Measurements from ENCODE around the gene TMTC2. TPM values are rescaled to one million over a fixed set of nuclear protein-coding genes. Genes with fewer than 3 reads are reported as not detected.

TMTC2 gene
- total RNA-seq, 1 donor from 2014 or later = 3.6 TPM

DNA sequence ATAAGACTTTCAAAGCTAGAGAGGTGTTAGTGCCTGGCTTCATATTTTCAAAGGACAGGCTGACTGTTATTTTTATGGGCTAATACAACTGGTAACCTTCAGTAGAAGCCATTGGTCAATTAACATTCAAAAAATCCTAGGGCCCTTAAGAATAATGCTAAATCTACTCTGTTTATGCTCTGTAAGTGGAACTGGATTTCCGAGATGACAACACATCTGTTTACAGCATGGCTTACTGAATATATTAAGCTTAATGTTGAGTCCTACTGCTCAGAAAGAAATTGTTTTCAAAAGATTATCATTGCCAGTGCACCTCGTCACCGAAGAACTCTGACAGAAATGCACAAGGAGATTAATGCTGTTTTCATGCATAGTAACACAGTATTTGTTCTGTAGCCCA lies 239.9 kb downstream of the TMTC2 start:
- Mint-ChIP-seq H3K27me3 (ENCODE audit: unreplicated experiment) (no peaks in the 10 kb centered on the region), H3K36me3 (ENCODE audit: low read depth, unreplicated experiment) (no peaks in the 10 kb centered on the region), H3K4me1 (ENCODE audit: unreplicated experiment) (no peaks in the 10 kb centered on the region), H3K9me3 (ENCODE audit: unreplicated experiment) (no peaks in the 10 kb centered on the region), H3K4me3 (ENCODE audit: unreplicated experiment) (no peak overlapping the region), H3K27ac (ENCODE audit: unreplicated experiment) (no peak overlapping the region)
- DNase-seq (ENCODE audit: low spot score) = no peak
- TF ChIP-seq, protein P1, sequence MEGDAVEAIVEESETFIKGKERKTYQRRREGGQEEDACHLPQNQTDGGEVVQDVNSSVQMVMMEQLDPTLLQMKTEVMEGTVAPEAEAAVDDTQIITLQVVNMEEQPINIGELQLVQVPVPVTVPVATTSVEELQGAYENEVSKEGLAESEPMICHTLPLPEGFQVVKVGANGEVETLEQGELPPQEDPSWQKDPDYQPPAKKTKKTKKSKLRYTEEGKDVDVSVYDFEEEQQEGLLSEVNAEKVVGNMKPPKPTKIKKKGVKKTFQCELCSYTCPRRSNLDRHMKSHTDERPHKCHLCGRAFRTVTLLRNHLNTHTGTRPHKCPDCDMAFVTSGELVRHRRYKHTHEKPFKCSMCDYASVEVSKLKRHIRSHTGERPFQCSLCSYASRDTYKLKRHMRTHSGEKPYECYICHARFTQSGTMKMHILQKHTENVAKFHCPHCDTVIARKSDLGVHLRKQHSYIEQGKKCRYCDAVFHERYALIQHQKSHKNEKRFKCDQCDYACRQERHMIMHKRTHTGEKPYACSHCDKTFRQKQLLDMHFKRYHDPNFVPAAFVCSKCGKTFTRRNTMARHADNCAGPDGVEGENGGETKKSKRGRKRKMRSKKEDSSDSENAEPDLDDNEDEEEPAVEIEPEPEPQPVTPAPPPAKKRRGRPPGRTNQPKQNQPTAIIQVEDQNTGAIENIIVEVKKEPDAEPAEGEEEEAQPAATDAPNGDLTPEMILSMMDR (IDR thresholded peaks at IDR 0.05; ENCODE audit: unreplicated experiment) = no peak

DNA sequence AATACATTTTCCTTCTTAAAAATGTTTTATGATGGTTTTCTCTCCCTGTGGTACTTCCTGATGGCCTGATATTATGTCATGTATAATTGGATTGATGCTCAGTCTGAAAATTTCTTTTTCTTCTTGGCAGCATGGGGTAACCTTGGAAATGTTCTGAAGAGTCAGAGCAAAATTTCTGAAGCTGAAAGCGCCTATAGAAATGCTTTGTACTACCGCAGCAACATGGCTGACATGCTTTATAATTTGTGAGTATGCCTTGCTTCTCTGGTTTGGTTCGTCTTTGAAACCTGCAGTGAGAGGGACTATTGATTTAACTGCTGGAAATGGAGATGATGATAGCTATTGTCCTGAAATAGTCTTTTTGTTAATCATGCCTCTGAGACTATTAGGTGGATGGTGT lies 243.6 kb downstream of the TMTC2 start:
- H3K4me3 Mint-ChIP-seq (ENCODE audit: unreplicated experiment) = no peak overlapping the region
- no peak for DNase-seq (ENCODE audit: low spot score)
- H3K27me3 Mint-ChIP-seq (ENCODE audit: unreplicated experiment) = peaks cover 3% of the 10 kb centered on the region
- H3K4me1 Mint-ChIP-seq (ENCODE audit: unreplicated experiment) = no peaks in the 10 kb centered on the region
- H3K36me3 Mint-ChIP-seq (ENCODE audit: low read depth, unreplicated experiment) = no peaks in the 10 kb centered on the region
- H3K27ac Mint-ChIP-seq (ENCODE audit: unreplicated experiment) = no peak overlapping the region
- TF ChIP-seq, protein P1 (IDR thresholded peaks at IDR 0.05; ENCODE audit: unreplicated experiment) = no peak
- no peaks in the 10 kb centered on the region for H3K9me3 Mint-ChIP-seq (ENCODE audit: unreplicated experiment)

DNA sequence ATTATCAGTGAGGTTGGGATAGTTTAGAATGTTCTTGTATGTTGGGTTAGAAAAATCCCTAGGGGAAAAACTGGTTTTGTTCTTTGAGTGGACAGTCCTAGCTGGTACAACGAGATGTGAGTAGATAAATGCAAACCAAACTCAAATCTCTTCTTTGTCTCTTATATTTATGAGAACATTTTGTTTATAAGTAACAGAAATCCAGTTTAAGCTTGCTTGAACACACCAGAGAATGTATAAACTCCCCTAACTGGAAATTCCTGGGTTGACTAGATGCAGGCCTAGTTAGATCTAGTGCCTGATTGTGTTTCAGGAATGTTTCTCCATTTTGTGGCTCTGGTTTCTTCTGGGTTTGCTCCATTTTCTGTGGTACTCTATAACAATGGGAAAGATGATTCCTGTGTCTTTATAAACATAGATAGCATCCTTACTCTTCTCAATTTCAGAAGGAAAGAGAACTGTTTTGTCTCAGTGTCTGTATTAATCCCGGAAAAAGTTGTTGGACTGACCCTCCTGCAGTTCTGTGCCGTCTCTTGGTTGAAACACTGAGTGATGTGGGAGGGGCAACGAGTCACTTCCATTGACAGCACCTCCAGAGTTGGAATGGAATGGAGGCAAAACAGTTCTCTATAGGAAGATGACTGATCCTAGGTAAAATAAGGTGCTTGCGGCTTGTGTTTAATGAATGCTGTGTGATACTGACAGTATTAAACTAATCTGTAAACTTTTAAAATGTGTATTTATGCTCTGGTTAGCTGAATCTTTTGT lies 244.8 kb downstream of the TMTC2 start:
- H3K36me3 Mint-ChIP-seq (ENCODE audit: low read depth, unreplicated experiment) = no peaks in the 10 kb centered on the region

DNA sequence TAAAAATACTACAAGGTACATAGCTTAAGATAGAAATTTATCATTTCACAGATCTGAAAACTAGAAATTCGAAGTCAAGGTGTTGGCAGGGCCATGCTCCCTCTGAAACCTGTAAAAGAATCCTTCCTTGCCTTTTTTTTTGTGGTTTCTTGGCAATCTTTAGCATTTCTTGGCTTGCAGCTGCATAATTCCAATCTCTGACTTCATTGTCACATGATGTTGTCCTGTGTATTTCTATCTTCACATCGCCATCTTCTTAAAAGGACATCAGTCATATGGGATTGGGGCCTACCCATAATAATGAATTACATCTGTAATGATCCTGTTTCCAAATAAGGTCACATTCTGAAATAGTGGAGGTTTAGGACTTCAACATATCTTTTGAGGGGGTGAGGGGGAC lies 250.4 kb downstream of the TMTC2 start:
- peaks cover 3% of the 10 kb centered on the region for H3K27me3 Mint-ChIP-seq (ENCODE audit: unreplicated experiment)
- DNase-seq (ENCODE audit: low spot score) = no peak
- no peaks in the 10 kb centered on the region for H3K4me1 Mint-ChIP-seq (ENCODE audit: unreplicated experiment)
- no peaks in the 10 kb centered on the region for H3K36me3 Mint-ChIP-seq (ENCODE audit: low read depth, unreplicated experiment)
- no peak overlapping the region for H3K4me3 Mint-ChIP-seq (ENCODE audit: unreplicated experiment)
- no peaks in the 10 kb centered on the region for H3K9me3 Mint-ChIP-seq (ENCODE audit: unreplicated experiment)
- no peak overlapping the region for H3K27ac Mint-ChIP-seq (ENCODE audit: unreplicated experiment)
- TF ChIP-seq, protein P1 (IDR thresholded peaks at IDR 0.05; ENCODE audit: unreplicated experiment) = no peak

More for the DNA sequence above, 244.8 kb downstream of the TMTC2 start:
- peaks cover 3% of the 10 kb centered on the region for H3K27me3 Mint-ChIP-seq (ENCODE audit: unreplicated experiment)
- DNase-seq (ENCODE audit: low spot score) = no peak
- H3K27ac Mint-ChIP-seq (ENCODE audit: unreplicated experiment) = no peak overlapping the region
- TF ChIP-seq, protein P1 (IDR thresholded peaks at IDR 0.05; ENCODE audit: unreplicated experiment) = no peak
- no peaks in the 10 kb centered on the region for H3K9me3 Mint-ChIP-seq (ENCODE audit: unreplicated experiment)
- no peak overlapping the region for H3K4me3 Mint-ChIP-seq (ENCODE audit: unreplicated experiment)
- H3K4me1 Mint-ChIP-seq (ENCODE audit: unreplicated experiment) = no peaks in the 10 kb centered on the region

DNA sequence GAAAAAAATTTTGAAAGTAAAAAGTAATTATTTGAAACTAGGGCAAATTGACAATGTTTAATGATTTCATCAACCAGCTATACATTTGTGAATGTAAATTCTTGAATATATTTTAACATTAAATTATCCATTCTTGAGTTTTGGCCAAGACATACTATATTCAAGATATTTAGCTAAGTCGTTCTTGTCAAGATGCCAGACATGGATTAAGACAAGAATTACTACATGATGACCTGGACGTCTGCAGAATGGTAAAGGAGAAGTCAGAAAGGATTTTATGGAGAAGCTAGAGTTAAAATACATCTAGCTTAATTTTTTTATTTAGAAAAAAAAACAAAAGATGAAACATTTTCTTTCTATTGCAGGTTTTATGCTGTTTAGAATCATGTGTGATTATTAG lies 255.8 kb downstream of the TMTC2 start:
- no peak overlapping the region for H3K4me3 Mint-ChIP-seq (ENCODE audit: unreplicated experiment)
- no peaks in the 10 kb centered on the region for H3K9me3 Mint-ChIP-seq (ENCODE audit: unreplicated experiment)
- H3K27me3 Mint-ChIP-seq (ENCODE audit: unreplicated experiment) = no peaks in the 10 kb centered on the region
- TF ChIP-seq, protein P1 (IDR thresholded peaks at IDR 0.05; ENCODE audit: unreplicated experiment) = no peak
- H3K36me3 Mint-ChIP-seq (ENCODE audit: low read depth, unreplicated experiment) = no peaks in the 10 kb centered on the region
- no peak overlapping the region for H3K27ac Mint-ChIP-seq (ENCODE audit: unreplicated experiment)
- no peaks in the 10 kb centered on the region for H3K4me1 Mint-ChIP-seq (ENCODE audit: unreplicated experiment)
- no peak for DNase-seq (ENCODE audit: low spot score)
